Spinal cord (tissue), 10 donors: ENCODE measurements around the gene CAB39. TPM values are rescaled to one million over a fixed set of nuclear protein-coding genes. Genes with fewer than 3 reads are reported as not detected.

Experiments used
- DNase-seq, 6 donors: peaks; one replicate each; pipeline versions ENCODE4 v3.0.0 to v3.0.0-alpha.2; 2013 to 2015; ENCODE audit warnings: low spot score in 6 of 6, low read depth in 4 of 6
- H3K27ac ChIP-seq: one replicate; pipeline ENCODE4 v1.5.1; 2013; ENCODE audit warnings: low read depth, low read length, control low read depth
- H3K27me3 ChIP-seq: one replicate; pipeline ENCODE4 v1.6.1; 2013; ENCODE audit warnings: low read length; ENCODE audit not compliant: control insufficient read depth, insufficient read depth
- H3K36me3 ChIP-seq: one replicate; pipeline ENCODE4 v1.6.1; 2013; ENCODE audit warnings: low read length; ENCODE audit not compliant: control insufficient read depth, insufficient read depth
- H3K4me1 ChIP-seq: one replicate; pipeline ENCODE4 v1.6.1; 2013; ENCODE audit warnings: low read length; ENCODE audit not compliant: control insufficient read depth, insufficient read depth
- H3K4me3 ChIP-seq: one replicate; pipeline ENCODE4 v1.5.1; 2013; ENCODE audit warnings: low read depth, low read length, control low read depth
- H3K9me3 ChIP-seq: one replicate; pipeline ENCODE4 v1.6.1; 2013; ENCODE audit warnings: low read length; ENCODE audit not compliant: control insufficient read depth, insufficient read depth
- WGBS: methylation state at CpG from one replicate; pipeline ENCODE4 v1.1.5; 2013; ENCODE audit warnings: missing lambda C conversion rate; ENCODE audit not compliant: insufficient coverage; 5-methylcytosine and 5-hydroxymethylcytosine counted together
- polyA plus RNA-seq, 2 donors: library from polyadenylated mRNA; unstranded; fragments of 120-200 nt; gene quantifications; one replicate each; pipeline ENCODE4 v1.2.1, GENCODE V29; 2013; ENCODE audit not compliant: insufficient read length in 2 of 2
- total RNA-seq, 2 donors: library from RNA; depleted of rRNA in 1 of 2; stranded (reverse); fragments of 120-200 nt in 1 of 2; fragments of >200 nt in 1 of 2; gene quantifications; one replicate each; pipeline versions ENCODE4 v1.2.3 to v1.2.4, GENCODE V29; 2013 to 2014
- donor health status: healthy.

The CAB39 gene
- total and polyA plus RNA-seq, 4 donors: 65.4 to 119 (median 86.1) TPM

DNA sequence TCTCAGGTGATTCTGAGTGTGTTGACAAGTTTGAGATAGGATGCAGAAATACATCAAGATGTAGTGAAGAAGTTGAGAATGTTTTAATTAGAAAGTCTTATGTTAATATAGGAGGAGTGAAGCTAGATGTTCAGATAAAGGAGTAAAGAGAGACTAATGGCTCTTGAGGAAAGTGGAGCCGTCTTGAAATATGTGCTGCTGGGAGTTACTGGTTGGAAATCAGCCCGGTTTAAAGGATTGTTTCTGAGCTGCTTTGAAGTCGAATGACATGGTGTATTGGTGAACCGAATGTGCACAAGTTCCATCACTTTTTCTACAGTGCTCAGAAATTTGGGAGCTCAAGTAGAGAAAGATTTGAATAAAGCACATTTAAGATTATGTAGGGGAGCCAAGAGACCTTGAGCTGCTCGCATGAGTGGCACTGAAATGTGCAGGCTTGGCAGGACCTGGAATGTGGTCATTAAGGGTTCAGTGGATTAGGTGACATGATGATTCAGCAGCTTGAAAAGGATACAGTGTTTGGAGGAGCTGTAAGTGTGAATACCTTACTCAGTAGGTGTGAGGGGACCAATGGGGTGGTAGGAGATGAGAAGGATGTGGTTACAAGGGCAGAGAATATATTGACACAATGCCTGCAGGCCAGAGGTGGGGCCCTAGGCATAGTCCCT is 68.6 kb downstream of the CAB39 start:
- Histone ChIP-seq H3K36me3 (no peaks in the 10 kb centered on the region), H3K9me3 (no peaks in the 10 kb centered on the region), H3K4me1 (peaks cover 7% of the 10 kb centered on the region), H3K27me3 (no peaks in the 10 kb centered on the region), H3K27ac (no peak overlapping the region), H3K4me3 (no peak overlapping the region)
- DNase-seq: peak in 2 of 6 donors; percentile 9 to 20
- 52% methylated on average over 5 of the region's 5 CpGs for WGBS

DNA sequence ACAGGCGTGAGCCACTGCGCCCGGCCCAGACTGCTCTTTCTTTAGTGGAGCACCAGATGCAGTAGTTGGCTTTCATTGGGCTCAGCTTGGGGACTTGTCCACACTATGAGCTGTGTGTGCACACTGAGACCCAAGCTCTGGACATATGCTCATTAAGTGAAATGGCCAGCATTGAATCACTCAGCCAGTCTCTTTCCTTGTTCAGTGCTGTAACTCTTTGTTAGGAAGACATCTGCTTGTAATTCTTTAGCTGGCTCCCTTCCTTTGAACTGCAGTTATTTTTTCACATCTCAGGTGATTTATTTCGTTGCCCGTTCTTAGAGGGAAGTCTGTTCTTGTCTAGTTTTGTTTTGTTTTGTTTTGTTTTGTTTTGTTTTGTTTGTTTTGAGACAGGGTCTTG is 70.5 kb downstream of the CAB39 start:
- no peaks in the 10 kb centered on the region for H3K27me3 ChIP-seq
- peak in 1 of 6 donors; percentile 21 for DNase-seq
- peaks cover 2% of the 10 kb centered on the region for H3K9me3 ChIP-seq
- H3K4me1 ChIP-seq: peaks cover 7% of the 10 kb centered on the region
- no peak overlapping the region for H3K27ac ChIP-seq
- no peaks in the 10 kb centered on the region for H3K36me3 ChIP-seq
- no peak overlapping the region for H3K4me3 ChIP-seq
- 76% methylated on average over 5 of the region's 5 CpGs for WGBS

DNA sequence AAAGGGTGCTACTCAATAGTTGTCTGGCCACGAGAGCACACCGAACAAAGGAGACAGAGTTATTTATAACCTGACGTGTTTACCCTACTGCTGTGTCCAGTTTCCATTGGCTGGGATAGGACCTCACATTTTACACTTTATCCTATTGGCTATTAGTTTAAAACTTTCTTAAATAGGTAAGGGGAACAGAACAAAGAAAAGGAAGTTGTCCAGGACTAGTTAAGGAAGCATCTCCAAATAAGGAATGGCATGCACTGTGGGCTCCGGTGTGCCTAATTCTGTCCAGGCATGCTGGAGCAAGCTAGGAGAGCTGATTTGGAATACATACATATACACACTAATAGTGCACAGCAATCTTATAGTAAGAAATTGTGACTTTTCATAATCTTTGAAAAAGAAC is 72.2 kb downstream of the CAB39 start:
- peaks cover under 1% of the 10 kb centered on the region for H3K36me3 ChIP-seq
- no peak overlapping the region for H3K27ac ChIP-seq
- no peak for DNase-seq
- no peak overlapping the region for H3K4me3 ChIP-seq
- 79% methylated on average over 2 of the region's 4 CpGs for WGBS
- no peaks in the 10 kb centered on the region for H3K27me3 ChIP-seq
- peaks cover 7% of the 10 kb centered on the region for H3K4me1 ChIP-seq
- H3K9me3 ChIP-seq: peaks cover 9% of the 10 kb centered on the region

DNA sequence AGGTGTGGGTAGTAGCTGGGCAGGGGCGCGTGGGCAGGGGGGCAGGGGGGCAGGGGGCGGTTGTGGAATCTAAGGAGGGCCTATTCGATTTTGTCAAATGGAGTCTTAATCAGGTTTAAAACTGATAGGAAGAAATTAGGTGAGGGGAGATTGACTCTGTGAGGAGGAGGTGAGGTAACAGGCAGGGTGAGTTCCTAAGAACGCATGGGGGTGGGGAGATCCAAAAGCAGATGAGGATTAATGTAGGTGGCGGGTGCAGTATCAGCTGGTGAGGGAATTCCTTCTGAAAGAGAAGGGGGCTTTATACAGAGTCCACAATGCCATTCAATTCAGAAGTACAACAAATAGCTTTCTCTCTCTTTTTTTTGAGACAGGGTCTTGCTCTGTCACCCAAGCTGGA is 72.7 kb downstream of the CAB39 start:
- Histone ChIP-seq H3K27me3 (no peaks in the 10 kb centered on the region), H3K4me1 (peaks cover 7% of the 10 kb centered on the region), H3K4me3 (no peak overlapping the region), H3K36me3 (peaks cover 3% of the 10 kb centered on the region), H3K27ac (no peak overlapping the region), H3K9me3 (peaks cover 9% of the 10 kb centered on the region)
- WGBS: 92% methylated on average over 3 of the region's 6 CpGs
- no peak for DNase-seq

DNA sequence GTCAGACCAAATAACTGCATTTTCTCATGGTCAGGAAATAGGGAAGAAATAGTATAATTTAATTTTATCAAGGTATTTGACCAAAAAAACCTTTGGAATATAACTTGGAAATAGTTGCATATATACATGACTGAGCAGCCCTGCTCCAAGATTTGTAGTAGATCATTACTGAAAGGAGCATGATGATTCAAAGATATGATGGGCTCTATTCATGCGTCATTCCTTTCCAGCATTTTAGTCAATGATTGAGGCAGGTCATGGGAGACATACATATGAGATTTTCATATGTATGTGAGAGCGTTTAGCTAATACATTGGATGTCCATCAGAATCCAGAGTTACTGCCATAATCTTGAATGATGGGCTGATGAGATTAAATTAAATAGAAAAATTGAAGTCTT is 74.5 kb downstream of the CAB39 start:
- Histone ChIP-seq H3K27ac (no peak overlapping the region), H3K4me3 (no peak overlapping the region), H3K27me3 (no peaks in the 10 kb centered on the region), H3K9me3 (peaks cover 9% of the 10 kb centered on the region), H3K4me1 (no peaks in the 10 kb centered on the region), H3K36me3 (peaks cover 3% of the 10 kb centered on the region)
- DNase-seq: no peak
- WGBS: 89% methylated on average over 2 of the region's 2 CpGs

DNA sequence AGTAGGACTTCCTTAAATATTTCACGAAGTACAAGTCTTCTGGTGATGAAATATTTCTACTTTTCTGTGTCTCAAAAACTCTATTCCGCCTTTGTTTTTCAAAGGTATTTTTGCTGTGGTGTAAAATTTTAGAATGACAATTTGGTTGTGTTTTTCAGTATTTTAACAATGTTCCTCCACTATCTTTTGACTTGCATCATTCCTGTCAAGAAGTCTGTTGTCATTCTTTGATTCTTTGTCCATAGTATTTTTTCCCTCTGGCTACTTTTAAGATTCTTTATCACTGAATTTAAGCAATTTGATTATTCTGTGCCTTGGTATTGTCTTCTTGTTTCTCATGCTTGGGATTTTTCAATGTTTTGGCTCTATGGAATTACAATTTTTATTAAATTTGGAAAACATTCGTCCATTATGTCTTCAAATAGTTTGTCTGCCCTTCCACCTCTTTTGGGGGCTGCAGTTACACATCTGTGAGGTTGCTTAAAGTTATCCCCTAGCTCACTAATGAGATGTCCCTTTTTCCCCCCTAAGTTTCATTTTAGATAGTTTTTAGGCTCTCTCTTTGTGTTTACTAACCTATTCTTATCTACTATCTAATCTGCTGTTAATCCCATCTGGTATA is 76.0 kb downstream of the CAB39 start:
- Histone ChIP-seq H3K27me3 (no peaks in the 10 kb centered on the region), H3K36me3 (peaks cover 3% of the 10 kb centered on the region), H3K27ac (no peak overlapping the region), H3K4me3 (no peak overlapping the region), H3K4me1 (no peaks in the 10 kb centered on the region), H3K9me3 (peaks cover 9% of the 10 kb centered on the region)
- no peak for DNase-seq
- WGBS: no CpG with 5 or more reads among the region's 3 CpGs

DNA sequence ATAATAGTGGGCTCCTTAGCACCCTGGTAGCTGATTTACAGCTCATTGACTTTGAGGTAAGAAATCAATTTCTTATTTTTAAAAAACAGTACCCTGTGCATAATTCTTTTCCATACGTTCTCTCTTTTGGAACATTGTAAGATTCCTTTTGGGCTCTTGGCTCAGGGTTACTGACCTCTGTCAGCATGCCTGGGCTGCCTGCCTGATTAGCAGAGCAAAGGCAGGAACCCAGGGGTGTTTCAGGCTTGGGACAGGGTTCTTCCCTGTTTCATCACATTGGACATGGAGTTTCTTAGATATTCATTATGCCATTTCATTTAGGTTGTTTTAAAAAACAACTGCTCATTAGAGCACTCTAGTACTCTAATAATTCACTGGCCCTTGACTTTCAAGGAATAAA is 78.3 kb downstream of the CAB39 start:
- Histone ChIP-seq H3K27ac (no peak overlapping the region), H3K9me3 (peaks cover 9% of the 10 kb centered on the region), H3K4me1 (no peaks in the 10 kb centered on the region), H3K27me3 (no peaks in the 10 kb centered on the region), H3K36me3 (peaks cover 3% of the 10 kb centered on the region), H3K4me3 (no peak overlapping the region)
- DNase-seq: no peak
- whole genome bisulfite sequencing: 70% methylated on average over 1 of the region's 1 CpG

DNA sequence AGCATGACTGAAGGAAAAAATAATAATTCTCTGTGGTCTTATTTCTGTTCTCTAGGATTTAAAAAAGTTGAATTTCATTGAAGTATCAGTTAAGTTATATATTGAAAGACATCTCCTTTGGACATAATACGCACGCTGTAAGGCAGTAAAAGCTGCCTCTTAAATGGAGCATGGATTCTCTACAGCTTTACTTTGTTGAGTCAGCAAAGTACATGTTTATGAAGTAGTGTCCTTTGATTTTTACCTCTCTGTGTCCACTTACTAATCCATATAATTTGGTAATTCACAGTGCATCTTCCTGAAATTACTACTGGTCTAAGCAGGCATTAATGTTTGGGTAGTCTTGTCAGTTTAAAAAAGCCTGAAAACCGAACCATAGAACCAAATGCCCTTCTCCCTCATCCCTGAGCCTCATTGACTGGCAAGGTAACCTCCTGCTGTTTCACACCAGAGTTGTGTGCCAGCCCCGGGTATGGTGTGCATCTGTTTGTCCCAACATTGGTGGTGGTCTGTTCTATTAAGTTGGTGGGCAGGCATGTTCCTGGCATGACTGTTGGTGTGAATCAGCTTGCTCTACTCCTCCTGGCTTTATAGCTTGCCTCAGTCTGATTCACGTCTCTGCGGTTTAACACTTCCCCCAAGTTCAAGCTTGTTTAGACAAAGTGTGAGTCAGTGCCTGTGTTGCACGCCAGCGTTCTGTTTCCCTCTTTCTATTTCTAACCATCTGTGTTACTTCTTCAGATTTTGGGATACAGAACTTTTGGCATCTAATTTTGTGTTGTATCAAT is 81.1 kb downstream of the CAB39 start:
- Histone ChIP-seq H3K9me3 (peaks cover under 1% of the 10 kb centered on the region), H3K4me3 (no peak overlapping the region), H3K27ac (no peak overlapping the region), H3K27me3 (no peaks in the 10 kb centered on the region), H3K4me1 (no peaks in the 10 kb centered on the region), H3K36me3 (peaks cover 3% of the 10 kb centered on the region)
- peak in 1 of 6 donors; percentile 88 for DNase-seq
- WGBS: 86% methylated on average over 1 of the region's 8 CpGs

DNA sequence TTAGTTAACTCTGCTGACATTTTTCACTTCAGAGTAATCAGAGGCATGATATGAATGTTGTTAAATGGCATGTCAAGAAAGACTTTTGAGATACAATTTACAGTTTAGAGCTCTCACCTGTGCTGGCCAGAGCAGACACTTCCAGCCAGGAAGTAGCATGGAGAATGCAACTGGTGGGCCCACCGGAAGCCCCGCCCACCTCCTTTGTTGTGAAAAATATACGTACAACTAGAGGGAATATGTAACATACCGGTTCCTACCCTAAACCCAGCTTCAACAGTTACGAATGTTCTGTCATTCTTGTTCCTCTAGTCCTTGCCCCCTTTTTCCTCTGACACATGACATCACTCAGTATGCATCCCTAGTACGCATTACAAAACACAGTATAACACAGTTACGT is 81.9 kb downstream of the CAB39 start:
- Histone ChIP-seq H3K27me3 (no peaks in the 10 kb centered on the region), H3K27ac (no peak overlapping the region), H3K4me1 (no peaks in the 10 kb centered on the region), H3K9me3 (no peaks in the 10 kb centered on the region), H3K36me3 (peaks cover 5% of the 10 kb centered on the region), H3K4me3 (no peak overlapping the region)
- WGBS: 96% methylated on average over 7 of the region's 7 CpGs
- no peak for DNase-seq
